GM18868 (cell line): Measurements from ENCODE around the gene IQGAP2.
"Not testable (repeated sequence)": the region's sequence is repeated elsewhere in the genome, so short reads cannot be mapped to it uniquely, and the experiment has no call there.

Source experiments
- ATAC-seq: cut with Tn5 transposase; IDR thresholded peaks from one replicate; pipeline ENCODE4 v1.9.1; 2021; ENCODE audit warnings: mild to moderate bottlenecking, moderate library complexity; ENCODE audit not compliant: unreplicated experiment

The IQGAP2 gene

DNA sequence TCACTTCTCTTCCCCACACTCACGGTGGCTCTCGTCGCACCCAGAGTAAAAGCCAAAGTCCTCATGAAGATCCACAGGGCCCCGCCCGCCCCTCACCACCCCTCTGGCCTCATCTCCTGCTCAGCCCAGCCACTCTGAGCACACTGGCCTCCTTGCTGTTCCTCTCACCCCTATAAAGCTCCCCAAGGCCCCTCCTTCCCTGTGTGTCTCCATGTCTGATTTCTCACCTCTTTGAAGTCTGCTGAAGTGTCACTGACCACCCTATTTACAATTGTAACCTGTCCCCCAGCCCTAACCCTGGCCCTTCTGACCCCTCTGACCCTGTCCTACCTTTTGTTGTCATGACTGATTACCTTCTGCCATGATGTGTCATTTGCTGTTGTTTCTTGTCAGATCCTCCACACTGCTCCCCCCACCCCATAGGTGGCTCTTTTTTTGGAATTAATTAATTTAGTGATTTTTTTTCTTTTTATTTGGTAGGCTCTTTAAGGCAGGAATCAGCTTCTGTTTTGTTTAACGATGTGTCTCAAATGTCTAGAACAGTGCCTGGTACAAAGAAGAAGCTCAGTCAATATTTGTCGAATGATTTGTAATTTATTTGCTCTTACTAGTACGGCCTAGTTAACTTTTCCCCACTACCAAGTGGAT is 90.2 kb downstream of the IQGAP2 start:
- ATAC-seq, result no peak

DNA sequence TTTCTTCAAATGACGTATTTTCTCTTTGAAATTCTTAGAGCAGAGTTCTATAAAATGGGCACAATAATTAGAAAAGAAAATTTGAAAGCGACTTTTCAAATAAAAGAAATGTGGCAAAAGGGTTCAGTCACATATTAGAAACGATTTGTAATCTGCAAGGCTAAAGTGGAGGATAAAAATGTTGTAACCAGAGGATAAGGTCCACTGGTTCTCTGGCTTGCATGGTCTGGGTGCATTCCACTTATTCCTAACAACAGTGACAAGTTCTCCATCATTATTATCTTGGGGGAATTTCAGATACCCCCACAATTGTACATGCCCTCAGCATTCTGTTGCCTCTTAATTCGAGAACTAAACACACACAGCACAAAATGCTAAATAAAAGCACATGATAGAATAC is 91.1 kb downstream of the IQGAP2 start:
- no peak for ATAC-seq

DNA sequence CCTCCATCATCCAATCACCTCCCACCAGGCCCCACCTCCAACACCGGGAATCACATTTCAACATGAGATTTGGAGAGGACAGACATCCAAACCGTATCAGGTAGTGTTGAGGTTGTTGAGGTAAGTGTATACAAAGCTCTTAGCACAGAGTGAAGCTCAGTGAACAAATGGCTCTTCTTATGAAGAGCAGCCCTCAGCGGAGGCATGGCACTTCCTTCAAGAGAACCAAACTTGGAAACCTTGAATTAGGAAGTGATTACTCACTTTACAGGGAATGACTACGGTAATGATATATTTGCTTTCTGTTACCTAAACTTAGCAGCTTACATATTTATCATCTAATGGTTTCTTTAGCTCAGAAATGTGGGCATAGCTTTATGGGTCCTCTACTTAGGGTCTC is 92.8 kb downstream of the IQGAP2 start:
- ATAC-seq, result no peak

DNA sequence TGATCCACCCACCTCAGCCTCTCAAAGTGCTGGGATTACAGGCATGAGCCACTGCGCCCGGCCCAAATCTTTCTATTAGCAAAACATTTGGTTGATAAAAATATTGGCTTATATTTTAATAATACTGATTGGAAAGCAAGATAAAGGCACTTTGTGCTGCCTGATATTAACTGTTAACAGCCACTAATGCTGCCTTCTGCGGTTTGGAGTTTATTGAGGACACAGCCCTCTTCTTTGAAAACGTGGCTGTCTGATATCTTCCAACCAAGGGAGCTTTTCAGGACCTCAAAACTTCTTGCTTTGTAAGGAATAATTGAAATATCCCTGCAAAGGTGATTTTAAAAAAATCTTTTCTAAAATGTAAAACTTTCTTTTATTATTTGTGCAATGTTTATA is 94.0 kb downstream of the IQGAP2 start:
- no peak for ATAC-seq

GRCh38 chr5:76497986-76498717 is 95.1 kb downstream of the IQGAP2 start:
- ATAC-seq, result no peak

DNA sequence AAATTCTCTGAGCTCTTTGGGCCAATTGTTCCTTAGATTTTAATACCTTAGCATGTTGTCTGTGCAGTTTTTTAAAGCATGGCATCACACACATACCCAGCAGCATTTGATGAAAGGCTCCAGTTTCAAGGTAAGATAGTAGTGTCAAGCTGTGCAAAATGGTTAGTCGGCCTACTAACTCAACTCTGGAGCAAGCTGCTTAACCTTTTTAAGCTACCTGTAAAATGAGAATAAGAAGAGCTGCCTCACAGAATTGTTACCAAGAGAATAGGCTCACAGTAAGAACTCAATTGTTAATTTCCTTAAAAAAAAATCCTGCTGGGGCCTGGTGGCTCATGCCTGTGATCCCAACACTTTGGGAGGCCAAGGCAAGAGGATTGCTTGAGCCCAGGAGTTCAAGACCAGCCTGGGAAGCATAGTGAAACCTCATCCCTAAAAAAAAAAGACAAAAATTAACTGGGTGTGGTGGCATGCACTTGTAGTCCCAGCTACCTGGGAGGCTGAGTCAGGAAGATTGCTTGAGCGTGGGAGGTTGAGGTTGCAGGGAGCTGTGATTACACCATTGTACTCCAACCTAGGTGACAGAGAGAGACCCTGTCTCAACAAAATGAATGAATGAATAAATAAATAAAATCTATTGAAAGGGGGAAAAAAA is 96.5 kb downstream of the IQGAP2 start:
- ATAC-seq, result no peak

DNA sequence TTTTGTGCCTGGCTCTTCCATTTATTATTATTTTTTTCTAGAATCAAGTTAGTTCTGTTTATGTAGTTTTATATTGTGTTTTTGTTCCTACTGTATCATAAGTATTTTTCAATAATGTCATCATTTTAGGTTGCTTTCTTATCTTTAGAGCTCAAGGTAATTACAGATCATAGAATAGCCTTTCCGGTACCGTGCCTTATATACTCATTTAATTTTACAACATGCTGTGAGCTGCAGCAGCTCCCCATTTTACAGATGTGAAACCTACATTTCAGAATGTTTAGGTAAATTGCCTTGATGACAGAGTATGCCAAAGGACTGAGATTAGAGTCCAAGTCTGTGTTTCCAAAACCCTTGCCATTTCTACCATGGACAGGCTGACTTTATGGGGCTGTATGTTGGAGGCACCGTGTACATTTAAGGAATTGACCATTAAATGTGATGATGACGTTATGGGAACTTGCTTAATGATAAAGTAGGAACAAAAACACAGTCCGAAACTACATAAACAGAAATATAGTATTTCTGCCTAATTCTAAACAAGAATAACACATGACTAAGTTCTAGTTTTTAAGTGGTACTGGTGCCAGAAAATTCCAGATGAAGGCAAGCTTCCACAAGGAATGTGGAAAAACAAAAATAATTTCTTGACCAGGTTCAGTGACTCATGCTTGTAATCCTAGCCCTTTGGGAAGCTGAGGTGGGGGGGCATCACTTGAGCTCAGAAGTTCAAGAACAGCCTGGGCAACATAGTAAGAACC is 97.7 kb downstream of the IQGAP2 start:
- no peak for ATAC-seq

DNA sequence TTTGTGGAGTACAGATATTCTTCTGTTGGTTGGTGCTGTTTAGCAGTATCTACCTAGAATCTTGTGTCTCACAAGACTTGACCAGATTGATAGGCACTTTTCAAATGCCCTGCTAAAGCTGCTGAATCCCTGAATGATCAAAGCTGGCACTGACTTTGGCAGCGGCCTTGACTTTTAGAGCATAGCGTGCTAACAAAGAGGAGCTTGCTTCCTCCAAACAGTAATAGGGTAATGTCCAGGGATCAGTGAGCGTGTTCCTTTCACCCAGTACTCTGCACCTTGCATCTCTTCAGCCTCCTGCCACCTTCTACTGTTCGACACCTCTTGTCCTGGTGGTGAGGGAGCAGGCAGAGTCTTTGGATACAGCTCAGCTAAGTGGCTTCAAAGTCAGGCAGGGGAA is 100.8 kb downstream of the IQGAP2 start:
- no peak for ATAC-seq

- ATAC-seq, result no peak
These were observed 101.9 kb downstream of the IQGAP2 start for GRCh38 chr5:76504901-76505564.

- no peak for ATAC-seq
These were observed 110.4 kb downstream of the IQGAP2 start for GRCh38 chr5:76513476-76513875.

GRCh38 chr5:76514292-76514691 is 111.2 kb downstream of the IQGAP2 start:
- no peak for ATAC-seq

- ATAC-seq, result no peak
These were observed 111.6 kb downstream of the IQGAP2 start for GRCh38 chr5:76514713-76515112.

DNA sequence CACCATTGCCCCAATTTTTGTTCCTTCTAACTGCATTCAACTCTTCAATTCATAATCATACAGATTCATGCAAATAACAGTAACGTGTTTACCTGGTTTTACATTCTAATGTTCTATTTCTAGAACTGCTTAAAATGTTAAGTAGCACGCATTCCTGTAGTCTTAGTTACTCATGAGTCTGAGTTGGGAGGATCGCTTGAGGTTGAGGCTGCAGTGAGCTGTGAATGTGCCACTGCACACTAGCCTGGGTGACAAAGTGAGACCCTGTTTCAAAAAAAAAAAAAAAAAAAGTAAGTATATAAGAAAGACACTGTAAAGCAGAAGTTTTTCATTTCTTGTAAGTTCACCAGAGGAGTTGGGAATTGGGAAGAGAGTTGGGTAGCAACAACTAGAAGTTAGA is 114.2 kb downstream of the IQGAP2 start:
- ATAC-seq, result no peak

DNA sequence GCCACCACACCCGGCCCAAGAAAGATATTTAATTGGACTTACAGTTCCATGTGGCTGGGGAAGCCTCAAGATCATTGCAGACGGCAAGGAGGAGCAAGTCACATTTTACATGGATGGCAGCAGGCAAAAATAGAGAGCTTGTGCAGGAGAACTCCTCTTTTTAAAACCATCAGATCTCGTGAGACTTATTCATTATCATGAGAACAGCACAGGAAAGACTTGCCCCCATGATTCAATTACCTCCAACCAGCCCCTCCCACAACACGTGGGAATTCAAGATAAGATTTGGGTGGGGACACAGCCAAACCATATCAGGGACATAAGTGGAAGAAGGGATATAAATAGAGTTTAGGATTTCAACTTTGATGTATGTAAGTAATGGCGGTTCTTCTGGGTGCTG is 115.2 kb downstream of the IQGAP2 start:
- ATAC-seq, result not testable (repeated sequence)

GRCh38 chr5:76521240-76521758 is 118.2 kb downstream of the IQGAP2 start:
- peak; percentile 89 for ATAC-seq

DNA sequence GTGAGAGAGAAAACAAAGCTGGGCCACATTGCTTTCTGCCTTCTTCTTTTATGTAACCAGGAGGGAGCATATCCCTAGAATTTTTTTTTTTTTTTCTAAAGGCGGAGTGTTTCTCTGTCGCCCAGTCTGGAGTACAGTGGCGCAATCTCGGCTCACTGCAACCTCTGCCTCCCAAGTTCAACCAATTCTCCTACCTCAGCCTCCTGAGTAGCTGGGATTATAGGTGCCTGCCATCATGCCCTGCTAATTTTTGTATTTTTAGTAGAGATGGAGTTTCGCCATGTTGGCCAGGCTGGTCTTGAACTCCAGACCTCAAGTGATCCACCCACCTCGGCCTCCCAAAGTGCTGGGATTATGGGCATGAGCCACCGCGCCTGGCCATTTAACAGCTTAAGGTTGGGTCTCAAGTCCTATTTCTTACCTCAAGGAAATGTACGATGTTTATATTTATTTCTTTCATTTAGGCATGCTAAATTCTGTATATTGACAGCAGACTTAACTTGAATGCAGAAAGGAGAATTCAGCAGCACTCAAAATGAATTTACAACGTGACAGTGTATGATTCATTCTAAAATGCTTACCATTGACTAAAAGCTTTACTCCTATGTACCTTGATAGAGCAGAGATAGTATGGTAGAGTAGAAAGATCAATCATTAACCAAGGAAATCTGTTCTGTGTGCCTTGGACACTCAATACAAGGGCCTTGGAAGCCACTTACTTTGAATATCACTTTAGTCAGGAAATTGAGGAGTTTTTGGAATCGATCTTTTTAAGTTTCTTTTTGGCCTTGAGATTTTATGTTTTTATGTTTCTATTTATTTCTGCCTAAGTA is 119.2 kb downstream of the IQGAP2 start:
- ATAC-seq, result no peak

DNA sequence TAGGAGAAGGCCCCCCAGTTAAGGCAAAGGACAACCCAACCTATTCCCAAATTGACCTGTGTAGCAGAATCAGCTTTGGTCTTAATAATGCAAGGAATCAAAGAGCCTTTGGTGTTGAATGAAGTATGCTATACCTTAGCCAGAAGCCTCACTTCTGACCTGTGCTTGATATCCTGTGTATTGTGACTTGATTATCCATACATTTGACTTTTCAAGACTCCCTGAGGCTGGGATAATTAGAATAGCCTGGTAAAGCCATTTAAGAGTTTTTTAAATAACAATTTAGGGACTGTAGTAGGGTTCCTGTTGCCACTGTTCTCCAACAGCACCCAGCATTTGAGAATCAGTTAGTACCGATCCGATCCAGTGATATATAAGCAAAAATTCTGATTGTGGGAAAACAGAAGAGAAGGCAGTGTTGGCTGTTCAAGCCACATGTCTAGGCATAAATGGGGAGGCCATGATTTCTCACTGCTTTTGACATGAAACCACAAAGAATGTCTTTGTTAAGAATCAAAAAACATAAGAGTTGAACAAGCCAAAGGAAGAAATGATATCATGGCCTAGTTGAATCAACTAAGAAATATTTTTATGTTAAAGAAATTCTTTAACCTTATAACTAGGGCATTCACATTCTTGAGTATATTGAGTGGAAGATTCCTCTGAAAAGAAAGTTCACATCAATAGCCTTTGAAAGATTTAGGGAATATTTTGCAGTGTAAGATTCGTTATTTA is 121.2 kb downstream of the IQGAP2 start:
- no peak for ATAC-seq

GRCh38 chr5:76524868-76525267 is 121.8 kb downstream of the IQGAP2 start:
- no peak for ATAC-seq

DNA sequence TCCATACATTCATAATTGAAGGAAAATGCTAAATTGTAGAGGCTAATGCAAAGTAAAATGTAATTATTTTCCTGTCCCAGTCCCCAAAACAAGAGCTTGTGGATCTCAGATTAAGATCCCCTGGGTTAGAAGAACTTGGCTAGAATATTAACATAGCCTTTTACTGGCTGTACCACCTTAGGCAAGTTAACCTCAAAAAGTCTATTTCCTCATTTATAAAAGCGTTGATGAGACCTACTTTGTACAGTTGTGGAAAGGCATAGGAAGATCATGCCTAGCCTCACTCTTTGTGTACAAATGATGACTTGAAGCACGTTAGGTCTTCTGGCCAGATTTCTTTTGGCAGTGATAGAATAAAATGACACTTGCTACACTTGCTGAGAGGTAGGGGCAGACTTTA is 122.9 kb downstream of the IQGAP2 start:
- ATAC-seq, result no peak
